HFF-Myc (cell line): ENCODE results near the gene DOCK7.
"Not testable (repeated sequence)": the region's sequence is repeated elsewhere in the genome, so short reads cannot be mapped to it uniquely, and the experiment has no call there.

Source experiments
- DNase-seq: peaks from one replicate; pipeline ENCODE4 v3.0.0-alpha.2; 2011; ENCODE audit warnings: low read depth; ENCODE audit errors: extremely low read depth
- H3K4me3 ChIP-seq: replicated peaks from 2 replicates; pipeline ENCODE4 v1.5.1; 2011; ENCODE audit warnings: low read depth, mild to moderate bottlenecking, control low read depth, low read length
- CTCF ChIP-seq: IDR thresholded peaks from 2 replicates; pipeline ENCODE4 v1.5.1; 2012; ENCODE audit warnings: mild to moderate bottlenecking, low read depth, low read length, control low read depth; ENCODE audit errors: missing control alignments

Gene DOCK7

GRCh38 chr1:62717483-62717882 lies 29.3 kb upstream of the DOCK7 start:
- H3K4me3 ChIP-seq = no peak overlapping the region
- no peak for DNase-seq
- TF ChIP-seq CTCF = no peak

GRCh38 chr1:62716397-62716796 lies 28.2 kb upstream of the DOCK7 start:
- no peak overlapping the region for H3K4me3 ChIP-seq
- no peak for DNase-seq
- no peak for TF ChIP-seq CTCF

GRCh38 chr1:62712336-62713243 lies 24.4 kb upstream of the DOCK7 start:
- DNase-seq = no peak
- no peak overlapping the region for H3K4me3 ChIP-seq
- TF ChIP-seq CTCF = no peak

GRCh38 chr1:62707744-62708120 lies 19.5 kb upstream of the DOCK7 start:
- TF ChIP-seq CTCF = no peak
- H3K4me3 ChIP-seq = no peak overlapping the region
- DNase-seq = no peak

- TF ChIP-seq CTCF = no peak
- no peak overlapping the region for H3K4me3 ChIP-seq
- no peak for DNase-seq
Observed at GRCh38 chr1:62706985-62707743, 19.0 kb upstream of the DOCK7 start.

GRCh38 chr1:62698161-62698560 lies 10.0 kb upstream of the DOCK7 start:
- DNase-seq, H3K4me3 ChIP-seq: not testable (repeated sequence)

GRCh38 chr1:62694479-62694878 lies 6.3 kb upstream of the DOCK7 start:
- DNase-seq, H3K4me3 ChIP-seq: not testable (repeated sequence)
